HEK293 (cell line): Measurements from ENCODE around the gene VPS36.
A peak's percentile ranks its signal among the peaks of the same experiment; 100 is the strongest.
"Not testable (repeated sequence)": the region's sequence is repeated elsewhere in the genome, so short reads cannot be mapped to it uniquely, and the experiment has no call there.

ENCODE experiments used
- CTCF ChIA-PET: fragments of 350-600 bp; formaldehyde crosslinking; extraction: SDS; loops from one replicate; lab custom pipeline; 2021; ENCODE audit warnings: antibody characterized with exemption; lab: Yijun Ruan, JAX
- POLR2A ChIA-PET: fragments of 300-600 bp; formaldehyde crosslinking; extraction: SDS; loops from one replicate; lab custom pipeline; 2020; ENCODE audit warnings: antibody characterized with exemption, inconsistent platforms; lab: Yijun Ruan, JAX
- H3K27ac ChIP-seq: fragments of 200-500 bp; sonication (Bioruptor generic); 2 replicates; pipeline ENCODE4 v1.5.1; 2014; ENCODE audit warnings: low read depth, low read length, control low read depth, inconsistent platforms; ENCODE audit errors: extremely low read depth
- H3K36me3 ChIP-seq, 2 experiments: fragments of 200-500 bp in 1 of 2; sonication (Bioruptor generic) in 1 of 2; 1 replicate in 1 of 2; 2 replicates in 1 of 2; pipeline ENCODE4 v1.5.1; 2014 to 2017; ENCODE audit warnings: inconsistent platforms in 2 of 2, low read length in 2 of 2; ENCODE audit not compliant: control insufficient read depth in 2 of 2, insufficient read depth in 1 of 2
- H3K4me1 ChIP-seq: fragments of 200-500 bp; sonication (Bioruptor generic); 2 replicates; pipeline ENCODE4 v1.5.1; 2014; ENCODE audit warnings: mild to moderate bottlenecking, low read length, inconsistent platforms; ENCODE audit not compliant: control insufficient read depth, insufficient read depth
- H3K4me3 ChIP-seq: 2 replicates; pipeline ENCODE4 v1.5.1; 2011; ENCODE audit warnings: low read depth, mild to moderate bottlenecking, control low read depth, low read length, moderate library complexity
- H3K9me3 ChIP-seq: fragments of 200-500 bp; sonication (Bioruptor generic); 2 replicates; pipeline ENCODE4 v1.5.1; 2014; ENCODE audit warnings: low read depth, low read length, inconsistent platforms; ENCODE audit not compliant: control insufficient read depth, insufficient read depth
- ZNF184 ChIP-seq: fragments of 450-650 bp; IDR thresholded peaks from 2 replicates; pipeline ENCODE4 v1.5.1; 2018; ENCODE audit warnings: missing biosample characterization, mild to moderate bottlenecking, missing genetic modification characterization
- ZSCAN30 ChIP-seq: fragments of 450-650 bp; IDR thresholded peaks from 2 replicates; pipeline ENCODE4 v1.5.1; 2018; ENCODE audit warnings: missing biosample characterization, mild to moderate bottlenecking, missing genetic modification characterization, moderate library complexity
- TF ChIP-seq, protein P1 (sequence below): fragments of 450-650 bp; formaldehyde crosslinking; IDR thresholded peaks from 2 replicates; pipeline ENCODE4 v1.5.1; 2016; ENCODE audit warnings: missing biosample characterization, missing genetic modification characterization

The VPS36 gene

GRCh38 chr13:52450012-52450792 lies at the start of gene VPS36 (continued):
- TF ChIP-seq ZNF184 (tag by site-specific recombination): peak; percentile 53; the same call in 1 of the 2 replicates
- TF ChIP-seq, protein P1, sequence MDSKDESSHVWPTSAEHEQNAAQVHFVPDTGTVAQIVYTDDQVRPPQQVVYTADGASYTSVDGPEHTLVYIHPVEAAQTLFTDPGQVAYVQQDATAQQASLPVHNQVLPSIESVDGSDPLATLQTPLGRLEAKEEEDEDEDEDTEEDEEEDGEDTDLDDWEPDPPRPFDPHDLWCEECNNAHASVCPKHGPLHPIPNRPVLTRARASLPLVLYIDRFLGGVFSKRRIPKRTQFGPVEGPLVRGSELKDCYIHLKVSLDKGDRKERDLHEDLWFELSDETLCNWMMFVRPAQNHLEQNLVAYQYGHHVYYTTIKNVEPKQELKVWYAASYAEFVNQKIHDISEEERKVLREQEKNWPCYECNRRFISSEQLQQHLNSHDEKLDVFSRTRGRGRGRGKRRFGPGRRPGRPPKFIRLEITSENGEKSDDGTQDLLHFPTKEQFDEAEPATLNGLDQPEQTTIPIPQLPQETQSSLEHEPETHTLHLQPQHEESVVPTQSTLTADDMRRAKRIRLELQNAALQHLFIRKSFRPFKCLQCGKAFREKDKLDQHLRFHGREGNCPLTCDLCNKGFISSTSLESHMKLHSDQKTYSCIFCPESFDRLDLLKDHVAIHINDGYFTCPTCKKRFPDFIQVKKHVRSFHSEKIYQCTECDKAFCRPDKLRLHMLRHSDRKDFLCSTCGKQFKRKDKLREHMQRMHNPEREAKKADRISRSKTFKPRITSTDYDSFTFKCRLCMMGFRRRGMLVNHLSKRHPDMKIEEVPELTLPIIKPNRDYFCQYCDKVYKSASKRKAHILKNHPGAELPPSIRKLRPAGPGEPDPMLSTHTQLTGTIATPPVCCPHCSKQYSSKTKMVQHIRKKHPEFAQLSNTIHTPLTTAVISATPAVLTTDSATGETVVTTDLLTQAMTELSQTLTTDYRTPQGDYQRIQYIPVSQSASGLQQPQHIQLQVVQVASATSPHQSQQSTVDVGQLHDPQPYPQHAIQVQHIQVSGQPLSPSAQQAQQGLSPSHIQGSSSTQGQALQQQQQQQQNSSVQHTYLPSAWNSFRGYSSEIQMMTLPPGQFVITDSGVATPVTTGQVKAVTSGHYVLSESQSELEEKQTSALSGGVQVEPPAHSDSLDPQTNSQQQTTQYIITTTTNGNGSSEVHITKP (tag by site-specific recombination): peak; percentile 58
- peak; percentile 99 for TF ChIP-seq ZSCAN30 (tag by site-specific recombination)
- TF ChIP-seq, all 188 proteins: peak for 49

- H3K36me3 ChIP-seq, H3K9me3 ChIP-seq, CTCF ChIA-PET, H3K27ac ChIP-seq, H3K4me1 ChIP-seq, POLR2A ChIA-PET, H3K4me3 ChIP-seq: not testable (repeated sequence)
Observed at GRCh38 chr13:52497979-52498378, 47.5 kb upstream of the VPS36 start.

GRCh38 chr13:52494241-52494640 lies 43.8 kb upstream of the VPS36 start:
- H3K36me3 ChIP-seq, H3K27ac ChIP-seq, CTCF ChIA-PET, POLR2A ChIA-PET, H3K9me3 ChIP-seq, H3K4me1 ChIP-seq, H3K4me3 ChIP-seq: not testable (repeated sequence)

DNA sequence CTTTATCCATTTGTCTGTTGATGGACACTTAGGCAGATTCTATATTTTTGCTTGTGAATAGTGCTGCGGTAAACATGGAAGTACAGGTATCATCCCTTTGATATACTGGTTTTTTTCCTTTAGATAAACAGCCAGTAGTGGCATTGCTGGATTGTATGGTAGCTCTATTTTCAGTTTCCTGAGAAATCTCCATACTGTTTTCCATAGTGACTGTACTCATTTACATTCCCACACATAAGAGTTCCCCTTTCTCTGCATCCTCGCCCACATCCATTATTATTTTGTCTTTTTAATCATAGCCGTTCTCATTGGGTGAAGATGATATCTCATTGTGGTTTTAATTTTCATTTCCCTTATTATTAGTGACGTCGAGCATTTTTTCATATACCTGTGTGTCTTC lies 40.6 kb upstream of the VPS36 start:
- H3K4me1 ChIP-seq, H3K27ac ChIP-seq, H3K36me3 ChIP-seq, CTCF ChIA-PET, H3K4me3 ChIP-seq, POLR2A ChIA-PET, H3K9me3 ChIP-seq: not testable (repeated sequence)

- H3K4me1 ChIP-seq, CTCF ChIA-PET, POLR2A ChIA-PET, H3K9me3 ChIP-seq, H3K27ac ChIP-seq, H3K4me3 ChIP-seq, H3K36me3 ChIP-seq: not testable (repeated sequence)
Observed at GRCh38 chr13:52488763-52489162, 38.3 kb upstream of the VPS36 start.

DNA sequence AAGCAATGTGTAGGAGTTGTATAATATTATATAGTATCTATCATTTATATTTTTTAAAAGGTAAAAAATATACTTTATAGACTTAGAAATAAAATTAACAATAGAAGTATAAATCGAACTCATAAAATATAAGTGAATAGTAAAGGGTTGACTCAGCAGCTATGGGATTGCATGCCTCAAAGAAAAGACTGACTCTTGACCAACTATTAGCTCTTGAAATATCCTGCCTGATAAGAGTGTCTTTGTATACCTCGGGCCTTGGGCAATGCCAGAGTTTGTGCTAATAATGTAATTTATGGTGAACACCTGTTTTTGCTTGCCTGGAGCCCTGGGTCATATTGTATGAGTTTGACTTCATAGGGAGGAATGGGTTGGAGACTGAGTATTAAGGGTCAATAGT lies 36.6 kb upstream of the VPS36 start:
- H3K36me3 ChIP-seq, CTCF ChIA-PET, H3K4me3 ChIP-seq, H3K4me1 ChIP-seq, H3K27ac ChIP-seq, H3K9me3 ChIP-seq: not testable (repeated sequence)
- POLR2A ChIA-PET: interaction anchor here (0.6 kb wide), 1 partner anchor 594 kb away, joined by 3 read pairs; no protein-coding TSS in a partner anchor

- CTCF ChIA-PET, H3K4me3 ChIP-seq, H3K27ac ChIP-seq, H3K9me3 ChIP-seq, H3K4me1 ChIP-seq: not testable (repeated sequence)
- H3K36me3 ChIP-seq: peaks cover 12 to 14% of the 10 kb centered on the region in 2 experiments; a peak in 2 of 3 replicates
- POLR2A ChIA-PET: interaction anchor here (0.9 kb wide), 1 partner anchor 14 kb away, joined by 3 read pairs; no protein-coding TSS in a partner anchor
Observed at GRCh38 chr13:52480677-52481428, 30.4 kb upstream of the VPS36 start.
